HepG2 (cell line): Measurements from ENCODE around the gene OR4D5. TPM values are rescaled to one million over a fixed set of nuclear protein-coding genes. Genes with fewer than 3 reads are reported as not detected.

Experiments
- ATAC-seq: fragments of 200-7000 bp; cut with Tn5 transposase; 3 replicates; pipeline ENCODE4 v1.9.1; 2020; ENCODE audit warnings: mild to moderate bottlenecking, moderate library complexity
- BruUV-seq: library from RNA; stranded (reverse); fragments of 400-500 nt; replicated peaks from 2 replicates; lab custom pipeline; 2021; lab: Mats Ljungman, UMichigan
- CTCF ChIA-PET: fragments of 300-600 bp; formaldehyde crosslinking; extraction: SDS; loops from one replicate; lab custom pipeline; 2021; ENCODE audit warnings: low total read pairs, inconsistent platforms, low intra/inter-chr PET ratio; lab: Yijun Ruan, JAX
- POLR2A ChIA-PET: fragments of 350-600 bp; sonication (Branson Sonifier 250); formaldehyde crosslinking; loops from one replicate; lab custom pipeline; 2020; ENCODE audit warnings: antibody characterized with exemption, inconsistent platforms; lab: Yijun Ruan, JAX
- DNase-seq: peaks from one replicate; pipeline ENCODE4 v3.0.0-alpha.2; 2015; ENCODE audit warnings: low spot score
- FAIRE-seq: peaks from 3 replicates; lab custom pipeline; 2011; peaks lifted over from hg19 to GRCh38; lab: Jason Lieb, UNC
- H2AFZ ChIP-seq: one replicate; pipeline ENCODE4 v1.6.1; 2011; ENCODE audit warnings: low read length, inconsistent platforms
- H3K27ac ChIP-seq: fragments of 300-600 bp; 3 replicates; pipeline ENCODE4 v1.8.0; 2011; ENCODE audit warnings: mixed run types, mild to moderate bottlenecking, mixed read lengths, low read length, inconsistent platforms; ENCODE audit not compliant: insufficient read depth; ENCODE audit errors: extremely low read length
- H3K27me3 ChIP-seq, 2 experiments: fragments of 200-600 bp in 1 of 2; 2 replicates in 1 of 2; 3 replicates in 1 of 2; pipeline versions ENCODE4 v1.6.0 to v1.8.0; 2011; ENCODE audit warnings: low read length in 2 of 2, mild to moderate bottlenecking in 2 of 2, moderate library complexity in 2 of 2, inconsistent platforms in 1 of 2; ENCODE audit not compliant: insufficient read depth in 2 of 2, control insufficient read depth in 1 of 2
- H3K36me3 ChIP-seq, 2 experiments: fragments of 200-600 bp in 1 of 2; replicated peaks in 1 of 2; 2 replicates in 1 of 2; 3 replicates in 1 of 2; pipeline versions ENCODE4 v1.5.1 to v1.8.0; 2011; ENCODE audit warnings: low read length in 2 of 2, inconsistent platforms in 1 of 2; ENCODE audit not compliant: insufficient read depth in 2 of 2, control insufficient read depth in 1 of 2
- H3K4me1 ChIP-seq: 2 replicates; pipeline ENCODE4 v1.5.1; 2012; ENCODE audit warnings: low read length, inconsistent platforms; ENCODE audit not compliant: insufficient read depth
- H3K4me2 ChIP-seq: 2 replicates; pipeline ENCODE4 v1.6.0; 2011; ENCODE audit warnings: low read depth, low read length, inconsistent platforms
- H3K4me3 ChIP-seq, 3 experiments: fragments of 200-600 bp in 1 of 3; sonication (generic), shearing (Covaris generic) in 1 of 3; replicated peaks in 1 of 3; 2 replicates each; pipeline ENCODE4 v1.5.1; 2011 to 2016; ENCODE audit warnings: low read length in 3 of 3, inconsistent platforms in 2 of 3, low read depth in 2 of 3, mild to moderate bottlenecking in 2 of 3, control low read depth in 1 of 3, mixed read lengths in 1 of 3; ENCODE audit not compliant: insufficient read depth in 1 of 3
- H3K79me2 ChIP-seq: one replicate; pipeline ENCODE4 v1.6.1; 2011; ENCODE audit warnings: low read length, inconsistent platforms; ENCODE audit not compliant: insufficient read depth
- H3K9ac ChIP-seq: 2 replicates; pipeline ENCODE4 v1.6.0; 2011; ENCODE audit warnings: mild to moderate bottlenecking, low read depth, low read length, inconsistent platforms; ENCODE audit not compliant: insufficient read depth
- H3K9me3 ChIP-seq: 2 replicates; pipeline ENCODE4 v1.5.1; 2012; ENCODE audit warnings: mild to moderate bottlenecking, low read length
- H4K20me1 ChIP-seq: 2 replicates; pipeline ENCODE4 v1.6.0; 2011; ENCODE audit warnings: inconsistent platforms, mild to moderate bottlenecking, low read length, moderate library complexity; ENCODE audit not compliant: insufficient read depth
- BCL3 ChIP-seq: sonication (generic); formaldehyde crosslinking; IDR thresholded peaks from 2 replicates; pipeline ENCODE4 v1.5.1; 2020; ENCODE audit warnings: mild to moderate bottlenecking, missing genetic modification reagents, moderate library complexity
- ERF ChIP-seq: IDR thresholded peaks from 2 replicates; pipeline ENCODE4 v1.6.1; 2018; ENCODE audit warnings: missing biosample characterization, missing genetic modification reagents
- HES4 ChIP-seq: sonication (generic); formaldehyde crosslinking; IDR thresholded peaks from 2 replicates; pipeline ENCODE4 v1.9.0; 2021; ENCODE audit warnings: mild to moderate bottlenecking, missing genetic modification reagents, borderline replicate concordance
- HOXA9 ChIP-seq: sonication (generic); formaldehyde crosslinking; IDR thresholded peaks from 2 replicates; pipeline ENCODE4 v1.8.1; 2022; ENCODE audit warnings: missing genetic modification reagents, mild to moderate bottlenecking, moderate library complexity, borderline replicate concordance
- JUND ChIP-seq: sonication (generic); formaldehyde crosslinking; IDR thresholded peaks from 2 replicates; pipeline ENCODE4 v1.8.0; 2022; ENCODE audit warnings: mild to moderate bottlenecking, missing genetic modification reagents
- MIER2 ChIP-seq: IDR thresholded peaks from 2 replicates; pipeline ENCODE4 v1.6.1; 2016; ENCODE audit warnings: missing biosample characterization, missing genetic modification reagents
- PAX8 ChIP-seq: sonication (generic); formaldehyde crosslinking; IDR thresholded peaks from 2 replicates; pipeline ENCODE4 v1.8.0; 2022; ENCODE audit warnings: mild to moderate bottlenecking, missing genetic modification reagents, borderline replicate concordance
- POLR2G ChIP-seq: fragments of 200-400 bp; formaldehyde crosslinking; IDR thresholded peaks from 2 replicates; pipeline ENCODE4 v1.6.1; 2018; ENCODE audit warnings: mild to moderate bottlenecking, low read depth, low read length, moderate library complexity
- PTBP1 ChIP-seq: fragments of 200-400 bp; formaldehyde crosslinking; IDR thresholded peaks from 2 replicates; pipeline ENCODE4 v1.6.1; 2018; ENCODE audit warnings: low read length, low read depth; ENCODE audit not compliant: poor library complexity, severe bottlenecking
- SIN3B ChIP-seq: fragments of 150-350 bp; IDR thresholded peaks from 2 replicates; pipeline ENCODE4 v1.6.1; 2014; ENCODE audit warnings: low read length
- SMAD1 ChIP-seq: sonication (generic); formaldehyde crosslinking; IDR thresholded peaks from 2 replicates; pipeline ENCODE4 v1.4.0; 2020; ENCODE audit warnings: missing genetic modification reagents, low read depth, mild to moderate bottlenecking, borderline replicate concordance
- TEAD3 ChIP-seq: optimal IDR thresholded peaks from 2 replicates; pipeline ENCODE3; 2016; ENCODE audit warnings: borderline replicate concordance
- TMF1 ChIP-seq: sonication (generic); formaldehyde crosslinking; IDR thresholded peaks from 2 replicates; pipeline ENCODE4 v1.8.1; 2022; ENCODE audit warnings: low read depth, missing genetic modification reagents
- TSC22D2 ChIP-seq: sonication (generic); formaldehyde crosslinking; IDR thresholded peaks from 2 replicates; pipeline ENCODE4 v1.5.1; 2020; ENCODE audit warnings: missing genetic modification reagents, mild to moderate bottlenecking, borderline replicate concordance
- ZBTB44 ChIP-seq: sonication (generic); formaldehyde crosslinking; IDR thresholded peaks from 2 replicates; pipeline ENCODE4 v1.4.0; 2020; ENCODE audit warnings: missing genetic modification reagents
- ZEB1 ChIP-seq: IDR thresholded peaks from 2 replicates; pipeline ENCODE4 v1.6.1; 2012; ENCODE audit warnings: mild to moderate bottlenecking, low read depth, inconsistent platforms; ENCODE audit not compliant: insufficient replicate concordance
- ZNF225 ChIP-seq: sonication (generic); formaldehyde crosslinking; IDR thresholded peaks from 2 replicates; pipeline ENCODE4 v1.4.0; 2020; ENCODE audit warnings: mild to moderate bottlenecking, missing genetic modification reagents
- ZNF24 ChIP-seq: fragments of 450-650 bp; IDR thresholded peaks from 2 replicates; pipeline ENCODE4 v1.6.1; 2017; ENCODE audit warnings: antibody characterized with exemption, mild to moderate bottlenecking
- ZNF740 ChIP-seq: sonication (generic); formaldehyde crosslinking; IDR thresholded peaks from 2 replicates; pipeline ENCODE4 v1.4.0; 2020; ENCODE audit warnings: missing genetic modification reagents
- ZNF816 ChIP-seq: sonication (generic); formaldehyde crosslinking; IDR thresholded peaks from 2 replicates; pipeline ENCODE4 v1.8.0; 2022; ENCODE audit warnings: missing genetic modification reagents, mild to moderate bottlenecking, borderline replicate concordance
- ZSCAN22 ChIP-seq: sonication (generic); formaldehyde crosslinking; IDR thresholded peaks from 2 replicates; pipeline ENCODE4 v1.4.0; 2020; ENCODE audit warnings: mild to moderate bottlenecking, missing genetic modification reagents
- WGBS: methylation state at CpG from one replicate; pipeline ENCODE4 v1.1.6; 2017; ENCODE audit warnings: low lambda C conversion rate; 5-methylcytosine and 5-hydroxymethylcytosine counted together
- in situ Hi-C: cut with HindIII; loops from 2 replicates; pipeline ENCODE4 v1.10.0; 2017; ENCODE audit warnings: low pct_unique_long_range_greater_than_20kb; ENCODE audit not compliant: extremely low pct_ligation_motif_present
- intact Hi-C: fragments of 100-400 bp; cut with micrococcal nuclease; formaldehyde crosslinking; loops from one replicate; pipeline ENCODE4 v1.10.0; 2022; ENCODE audit not compliant: unreplicated experiment
- polyA plus RNA-seq, 8 experiments: library from polyadenylated mRNA; depleted of rRNA in 3 of 8; stranded (reverse) in 7 of 8; unstranded in 1 of 8; fragments of >200 nt; fragmentation: Illumina TruSeq in 4 of 8; extraction: Trizol in 4 of 8; gene quantifications; 2 replicates each; pipeline versions ENCODE4 v1.2.1 to v1.2.3, GENCODE V29; 2011 to 2016; ENCODE audit warnings: low read depth in 4 of 8, missing spikeins in 1 of 8, mixed read lengths in 1 of 8; ENCODE audit not compliant: insufficient read depth in 1 of 8
- total RNA-seq, 5 experiments: library from RNA; depleted of rRNA; stranded (reverse); fragments of >200 nt; fragmentation: Illumina TruSeq; extraction: Trizol; gene quantifications; 2 replicates each; pipeline ENCODE4 v1.2.3, GENCODE V29; 2016; ENCODE audit warnings: low read depth in 1 of 5
- TF ChIP-seq, protein P1 (sequence below): sonication (generic); formaldehyde crosslinking; IDR thresholded peaks from 2 replicates; pipeline ENCODE4 v1.5.0; 2020; ENCODE audit warnings: missing genetic modification reagents, mild to moderate bottlenecking, borderline replicate concordance

The OR4D5 gene
- total and polyA plus RNA-seq, 2 of the 13 experiments (the other 11 are each of a cell fraction or from before 2014, with no cell fraction given), result not detected

- no TSS peak for BruUV-seq
- no peak for FAIRE-seq
- ATAC-seq, result no peak
These were observed 5.7 kb downstream of the OR4D5 start for GRCh38 chr11:123945132-123945531.

GRCh38 chr11:123956752-123957151 is 17.3 kb downstream of the OR4D5 start:
- Histone ChIP-seq H3K4me3 (no peak overlapping the region), H4K20me1 (no peaks in the 10 kb centered on the region), H3K79me2 (no peaks in the 10 kb centered on the region), H3K9ac (no peak overlapping the region), H2AFZ (no peak overlapping the region), H3K4me2 (no peak overlapping the region), H3K27ac (no peak overlapping the region), H3K9me3 (peaks cover 38% of the 10 kb centered on the region; the same call in 1 of the 2 replicates), H3K4me1 (no peaks in the 10 kb centered on the region), H3K36me3 (no peaks in the 10 kb centered on the region), H3K27me3 (no peaks in the 10 kb centered on the region)
- no peak for FAIRE-seq
- no TSS peak for BruUV-seq
- POLR2A ChIA-PET, result no interaction called here
- DNase-seq, result no peak
- CTCF ChIA-PET, result no interaction called here
- in situ Hi-C loops (no loop called here), intact Hi-C loops (no loop called here)
- ATAC-seq, result no peak
- TF ChIP-seq HES4, result no peak
- no peak for TF ChIP-seq BCL3 (CRISPR knock-in tag)
- TF ChIP-seq ZBTB44, result no peak
- no peak for TF ChIP-seq ZNF225 (CRISPR knock-in tag)
- no peak for TF ChIP-seq PTBP1
- TF ChIP-seq ZEB1, result no peak
- no peak for TF ChIP-seq SIN3B
- no peak for TF ChIP-seq TEAD3
- TF ChIP-seq ZNF816 (CRISPR knock-in tag), result no peak
- TF ChIP-seq, protein P1, sequence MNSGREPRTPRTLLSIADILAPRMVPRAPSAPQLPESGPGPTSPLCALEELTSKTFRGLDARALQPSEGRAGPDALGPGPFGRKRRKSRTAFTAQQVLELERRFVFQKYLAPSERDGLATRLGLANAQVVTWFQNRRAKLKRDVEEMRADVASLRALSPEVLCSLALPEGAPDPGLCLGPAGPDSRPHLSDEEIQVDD (CRISPR knock-in tag), result no peak
- no peak for TF ChIP-seq POLR2G
- TF ChIP-seq HOXA9 (CRISPR knock-in tag), result no peak

More at GRCh38 chr11:123945132-123945531, 5.7 kb downstream of the OR4D5 start:
- TF ChIP-seq ZNF24 (no peak), PAX8 (CRISPR knock-in tag) (no peak), TMF1 (CRISPR knock-in tag) (no peak), SMAD1 (CRISPR knock-in tag) (no peak), ZSCAN22 (no peak), ERF (CRISPR knock-in tag) (no peak), ZNF740 (CRISPR knock-in tag) (no peak), TSC22D2 (no peak), JUND (CRISPR knock-in tag) (no peak), MIER2 (no peak)
- TF ChIP-seq, all 625 proteins: peak for 0
- POLR2A ChIA-PET, result no interaction called here
- CTCF ChIA-PET, result no interaction called here
- no peak overlapping the region for H3K4me3 ChIP-seq
- intact Hi-C loops (no loop called here), in situ Hi-C loops (no loop called here)
- H3K4me1 ChIP-seq, result no peaks in the 10 kb centered on the region
- no peak overlapping the region for H3K27ac ChIP-seq
- no peak for DNase-seq
- no peaks in the 10 kb centered on the region for H3K36me3 ChIP-seq
- no peaks in the 10 kb centered on the region for H4K20me1 ChIP-seq
- peaks cover 18% of the 10 kb centered on the region for H3K9me3 ChIP-seq
- no peaks in the 10 kb centered on the region for H3K79me2 ChIP-seq
- no peaks in the 10 kb centered on the region for H3K27me3 ChIP-seq
- H3K4me2 ChIP-seq, result no peak overlapping the region
- no peak overlapping the region for H2AFZ ChIP-seq
- H3K9ac ChIP-seq, result no peak overlapping the region
- WGBS, result 0% methylated on average over 1 of the region's 1 CpG
